ENCODE data around the gene ZNF823.
A peak's percentile ranks its signal among the peaks of the same experiment; 100 is the strongest.
"Not testable (repeated sequence)": the region's sequence is repeated elsewhere in the genome, so short reads cannot be mapped to it uniquely, and the experiment has no call there.

ZNF823 gene

GRCh38 chr19:11738746-11739620 is at the start of gene ZNF823:
Gene ZNF823 (minus strand): TSS chr19:11738946. CDS start chr19:11738819, 127 bp downstream.
- DNase-seq (ENCODE audit: insufficient read length, low spot score) (peak; percentile 79), FAIRE-seq (peak; percentile 97)

GRCh38 chr19:11787536-11787935 is 48.8 kb upstream of the ZNF823 start:
- FAIRE-seq (no peak), DNase-seq (ENCODE audit: insufficient read length, low spot score) (no peak)

- FAIRE-seq = no peak
Observed at GRCh38 chr19:11784356-11784755, 45.6 kb upstream of the ZNF823 start.

GRCh38 chr19:11783767-11784166 is 45.0 kb upstream of the ZNF823 start:
- DNase-seq (ENCODE audit: insufficient read length, low spot score) (no peak), FAIRE-seq (no peak)

More at GRCh38 chr19:11784356-11784755, 45.6 kb upstream of the ZNF823 start:
- DNase-seq (ENCODE audit: insufficient read length, low spot score) = no peak

- FAIRE-seq = no peak
Observed at GRCh38 chr19:11781295-11782057, 42.7 kb upstream of the ZNF823 start.

GRCh38 chr19:11780431-11781020 is 41.8 kb upstream of the ZNF823 start:
- FAIRE-seq = no peak
- DNase-seq (ENCODE audit: insufficient read length, low spot score) = no peak

More at GRCh38 chr19:11781295-11782057, 42.7 kb upstream of the ZNF823 start:
- no peak for DNase-seq (ENCODE audit: insufficient read length, low spot score)

GRCh38 chr19:11776669-11777068 is 37.9 kb upstream of the ZNF823 start:
- FAIRE-seq; DNase-seq (ENCODE audit: insufficient read length, low spot score): not testable (repeated sequence)

GRCh38 chr19:11771520-11771919 is 32.8 kb upstream of the ZNF823 start:
- not testable (repeated sequence) for DNase-seq (ENCODE audit: insufficient read length, low spot score); FAIRE-seq

GRCh38 chr19:11769995-11770394 is 31.2 kb upstream of the ZNF823 start:
- no peak for FAIRE-seq
- no peak for DNase-seq (ENCODE audit: insufficient read length, low spot score)

- peak; percentile 50 for DNase-seq (ENCODE audit: insufficient read length, low spot score)
- peak; percentile 83 for FAIRE-seq
Observed at GRCh38 chr19:11767633-11768133, 28.9 kb upstream of the ZNF823 start.

GRCh38 chr19:11766597-11767591 is 28.1 kb upstream of the ZNF823 start, which contains the start of gene ZNF441:
Gene ZNF441 (plus strand): TSS chr19:11767000. CDS start chr19:11767194, 194 bp downstream.
- DNase-seq (ENCODE audit: insufficient read length, low spot score) (peak; percentile 72), FAIRE-seq (peak; percentile 94)

GRCh38 chr19:11763611-11764010 is 24.9 kb upstream of the ZNF823 start:
- FAIRE-seq = no peak
- no peak for DNase-seq (ENCODE audit: insufficient read length, low spot score)

- DNase-seq (ENCODE audit: insufficient read length, low spot score) (no peak), FAIRE-seq (no peak)
Observed at GRCh38 chr19:11763117-11763516, 24.4 kb upstream of the ZNF823 start.

GRCh38 chr19:11759805-11760204 is 21.1 kb upstream of the ZNF823 start:
- FAIRE-seq = no peak

GRCh38 chr19:11756965-11757364 is 18.2 kb upstream of the ZNF823 start:
- no peak for DNase-seq (ENCODE audit: insufficient read length, low spot score)
- no peak for FAIRE-seq

More at GRCh38 chr19:11759805-11760204, 21.1 kb upstream of the ZNF823 start:
- no peak for DNase-seq (ENCODE audit: insufficient read length, low spot score)

GRCh38 chr19:11754663-11755062 is 15.9 kb upstream of the ZNF823 start:
- FAIRE-seq (no peak), DNase-seq (ENCODE audit: insufficient read length, low spot score) (no peak)

- no peak for DNase-seq (ENCODE audit: insufficient read length, low spot score)
- no peak for FAIRE-seq
Observed at GRCh38 chr19:11752244-11752736, 13.5 kb upstream of the ZNF823 start.

GRCh38 chr19:11749751-11750150 is 11.0 kb upstream of the ZNF823 start:
- no peak for FAIRE-seq

GRCh38 chr19:11747277-11747676 is 8.5 kb upstream of the ZNF823 start:
- FAIRE-seq = no peak
- DNase-seq (ENCODE audit: insufficient read length, low spot score) = no peak

More at GRCh38 chr19:11749751-11750150, 11.0 kb upstream of the ZNF823 start:
- no peak for DNase-seq (ENCODE audit: insufficient read length, low spot score)

All from GM19239 (cell line).